Fibroblast of upper back skin (primary cell): ENCODE data around the gene SVBP.

Experiments
- DNase-seq: peaks from one replicate; pipeline ENCODE4 v3.0.0-alpha.2; 2013

The SVBP gene

GRCh38 chr1:42758641-42759040, 58.6 kb downstream of the SVBP start:
- DNase-seq, result no peak

- no peak for DNase-seq
These were observed 59.3 kb downstream of the SVBP start for GRCh38 chr1:42757892-42758275.
